Right lobe of liver (tissue), 4 donors: Measurements from ENCODE around the gene GATA1.

Experiments
- CTCF ChIP-seq, 4 donors: fragments of 200-600 bp in 3 of 4; fragments of 450-650 bp in 1 of 4; IDR thresholded peaks; one replicate each; pipeline versions ENCODE4 v1.5.1 to v1.8.0; 2016 to 2022; ENCODE audit warnings: antibody characterized with exemption in 4 of 4, mild to moderate bottlenecking in 2 of 4
- POLR2A ChIP-seq: fragments of 450-650 bp; IDR thresholded peaks from one replicate; pipeline ENCODE4 v1.6.1; 2017; ENCODE audit warnings: antibody characterized with exemption, mild to moderate bottlenecking
- donor health status: DM: no; HTN: no; CAD: no.
- donor health status: DM: no; HTN: no; CAD: no.
- donor health status: DM: no; HTN: yes; CAD: no.

- TF ChIP-seq CTCF (IDR thresholded peaks at IDR 0.05) (no peak), POLR2A (no peak)
Observed at GRCh38 chrX:48814722-48815121, 28.3 kb downstream of the GATA1 start.
